HepG2 (cell line): ENCODE measurements around the gene SYNC. TPM values are rescaled to one million over a fixed set of nuclear protein-coding genes. Genes with fewer than 3 reads are reported as not detected.
A peak's percentile ranks its signal among the peaks of the same experiment; 100 is the strongest.

Experiments used
- ELK4 ChIP-seq: sonication (generic); formaldehyde crosslinking; IDR thresholded peaks from 2 replicates; pipeline ENCODE4 v1.9.0; 2021; ENCODE audit warnings: missing genetic modification reagents, borderline replicate concordance
- ETV6 ChIP-seq: sonication (generic); formaldehyde crosslinking; conservative IDR thresholded peaks from 2 replicates; pipeline ENCODE4 v1.4.0; 2020; ENCODE audit warnings: missing genetic modification reagents
- GLMP ChIP-seq: sonication (generic); formaldehyde crosslinking; IDR thresholded peaks from 2 replicates; pipeline ENCODE4 v1.9.0; 2021; ENCODE audit warnings: missing genetic modification reagents, mild to moderate bottlenecking, borderline replicate concordance
- IRF9 ChIP-seq: sonication (generic); formaldehyde crosslinking; IDR thresholded peaks from 2 replicates; pipeline ENCODE4 v1.8.0; 2022; ENCODE audit warnings: missing genetic modification reagents, mild to moderate bottlenecking, borderline replicate concordance
- KDM6A ChIP-seq: IDR thresholded peaks from 2 replicates; pipeline ENCODE4 v1.6.1; 2016; ENCODE audit warnings: low read depth
- KMT2A ChIP-seq: sonication (generic); formaldehyde crosslinking; IDR thresholded peaks from 2 replicates; pipeline ENCODE4 v1.4.0; 2020; ENCODE audit warnings: missing genetic modification reagents
- MED1 ChIP-seq: sonication (generic); formaldehyde crosslinking; IDR thresholded peaks from 2 replicates; pipeline ENCODE4 v1.4.0; 2020; ENCODE audit warnings: missing genetic modification reagents
- MEIS2 ChIP-seq: sonication (generic); formaldehyde crosslinking; IDR thresholded peaks from 2 replicates; pipeline ENCODE4 v1.9.0; 2021; ENCODE audit warnings: mild to moderate bottlenecking, missing genetic modification reagents
- MTA1 ChIP-seq: sonication (generic); formaldehyde crosslinking; IDR thresholded peaks from 2 replicates; pipeline ENCODE4 v1.4.0; 2020; ENCODE audit warnings: missing genetic modification reagents, mild to moderate bottlenecking, borderline replicate concordance
- NCOR1 ChIP-seq: fragments of 200-600 bp; sonication (generic); IDR thresholded peaks from 2 replicates; pipeline ENCODE4 v1.7.0; 2017; ENCODE audit warnings: antibody characterized with exemption, low read length, borderline replicate concordance
- NFKB2 ChIP-seq: sonication (generic); formaldehyde crosslinking; IDR thresholded peaks from 2 replicates; pipeline ENCODE4 v1.4.0; 2020; ENCODE audit warnings: missing genetic modification reagents, borderline replicate concordance
- NR0B2 ChIP-seq: sonication (generic); formaldehyde crosslinking; IDR thresholded peaks from 2 replicates; pipeline ENCODE4 v1.4.0; 2020; ENCODE audit warnings: mild to moderate bottlenecking, missing genetic modification reagents
- PITX1 ChIP-seq: sonication (generic); formaldehyde crosslinking; IDR thresholded peaks from 2 replicates; pipeline ENCODE4 v1.5.1; 2020; ENCODE audit warnings: mild to moderate bottlenecking, missing genetic modification reagents
- RARG ChIP-seq: sonication (generic); formaldehyde crosslinking; IDR thresholded peaks from 2 replicates; pipeline ENCODE4 v1.4.0; 2020; ENCODE audit warnings: low read depth, mild to moderate bottlenecking, missing genetic modification reagents
- RFXANK ChIP-seq: IDR thresholded peaks from 2 replicates; pipeline ENCODE4 v1.6.1; 2016
- RNF2 ChIP-seq: fragments of 450-650 bp; conservative IDR thresholded peaks from 2 replicates; pipeline ENCODE4 v1.6.1; 2016; ENCODE audit warnings: low read depth
- SETDB1 ChIP-seq: sonication (generic); formaldehyde crosslinking; IDR thresholded peaks from 2 replicates; pipeline ENCODE4 v1.5.1; 2020; ENCODE audit warnings: missing genetic modification reagents, mild to moderate bottlenecking, borderline replicate concordance
- SIX4 ChIP-seq: sonication (generic); formaldehyde crosslinking; IDR thresholded peaks from 2 replicates; pipeline ENCODE4 v1.4.0; 2020; ENCODE audit warnings: missing genetic modification reagents
- SMAD3 ChIP-seq: sonication (generic); formaldehyde crosslinking; IDR thresholded peaks from 2 replicates; pipeline ENCODE4 v1.4.0; 2020; ENCODE audit warnings: missing genetic modification reagents
- SUZ12 ChIP-seq: fragments of 150-350 bp; IDR thresholded peaks from 2 replicates; pipeline ENCODE4 v1.6.1; 2014; ENCODE audit warnings: low read depth, low read length
- ZNF552 ChIP-seq: sonication (generic); formaldehyde crosslinking; IDR thresholded peaks from 2 replicates; pipeline ENCODE4 v1.9.0; 2022; ENCODE audit warnings: missing genetic modification reagents, mild to moderate bottlenecking, borderline replicate concordance
- ZNF709 ChIP-seq: sonication (generic); formaldehyde crosslinking; IDR thresholded peaks from 2 replicates; pipeline ENCODE4 v1.5.0; 2020; ENCODE audit warnings: mild to moderate bottlenecking, missing genetic modification reagents
- ZNF749 ChIP-seq: sonication (generic); formaldehyde crosslinking; IDR thresholded peaks from 2 replicates; pipeline ENCODE4 v1.8.0; 2022; ENCODE audit warnings: mild to moderate bottlenecking, missing genetic modification reagents, moderate library complexity, borderline replicate concordance
- ZNF775 ChIP-seq: sonication (generic); formaldehyde crosslinking; IDR thresholded peaks from 2 replicates; pipeline ENCODE4 v1.4.0; 2020; ENCODE audit warnings: missing genetic modification reagents, mild to moderate bottlenecking, moderate library complexity, borderline replicate concordance
- ZNF816 ChIP-seq: sonication (generic); formaldehyde crosslinking; IDR thresholded peaks from 2 replicates; pipeline ENCODE4 v1.8.0; 2022; ENCODE audit warnings: missing genetic modification reagents, mild to moderate bottlenecking, borderline replicate concordance
- ZSCAN29 ChIP-seq: sonication (generic); formaldehyde crosslinking; conservative IDR thresholded peaks from 2 replicates; pipeline ENCODE4 v1.4.0; 2020; ENCODE audit warnings: mild to moderate bottlenecking, missing genetic modification reagents
- ZSCAN30 ChIP-seq: sonication (generic); formaldehyde crosslinking; IDR thresholded peaks from 2 replicates; pipeline ENCODE4 v1.5.0; 2020; ENCODE audit warnings: mild to moderate bottlenecking, missing genetic modification reagents
- polyA plus RNA-seq, 8 experiments: library from polyadenylated mRNA; depleted of rRNA in 3 of 8; stranded (reverse) in 7 of 8; unstranded in 1 of 8; fragments of >200 nt; fragmentation: Illumina TruSeq in 4 of 8; extraction: Trizol in 4 of 8; gene quantifications; 2 replicates each; pipeline versions ENCODE4 v1.2.1 to v1.2.3, GENCODE V29; 2011 to 2016; ENCODE audit warnings: low read depth in 4 of 8, missing spikeins in 1 of 8, mixed read lengths in 1 of 8; ENCODE audit not compliant: insufficient read depth in 1 of 8
- total RNA-seq, 5 experiments: library from RNA; depleted of rRNA; stranded (reverse); fragments of >200 nt; fragmentation: Illumina TruSeq; extraction: Trizol; gene quantifications; 2 replicates each; pipeline ENCODE4 v1.2.3, GENCODE V29; 2016; ENCODE audit warnings: low read depth in 1 of 5

Gene SYNC
- total and polyA plus RNA-seq, 2 of the 13 experiments (the other 11 are each of a cell fraction or from before 2014, with no cell fraction given): 2.4 to 5.4 TPM

- TF ChIP-seq IRF9 (CRISPR knock-in tag) (peak; percentile 56; the same call in 1 of the 2 replicates), PITX1 (CRISPR knock-in tag) (peak; percentile 73), NR0B2 (CRISPR knock-in tag) (no peak), ZSCAN29 (no peak), ZNF775 (CRISPR knock-in tag) (no peak), MTA1 (CRISPR knock-in tag) (no peak), ZNF749 (CRISPR knock-in tag) (no peak), ZNF816 (no peak), RFXANK (CRISPR knock-in tag) (peak; percentile 42; the same call in 1 of the 2 replicates), SMAD3 (CRISPR knock-in tag) (no peak; the same call in 1 of the 2 replicates), ZNF709 (CRISPR knock-in tag) (no peak; the same call in 1 of the 2 replicates), NFKB2 (no peak), ZNF552 (CRISPR knock-in tag) (no peak), GLMP (CRISPR knock-in tag) (no peak), MED1 (CRISPR knock-in tag) (no peak; the same call in 1 of the 2 replicates), ETV6 (CRISPR knock-in tag) (no peak), ZSCAN30 (CRISPR knock-in tag) (no peak), RARG (CRISPR knock-in tag) (no peak), KMT2A (CRISPR knock-in tag) (peak; percentile 1; the same call in 1 of the 2 replicates), SIX4 (no peak), KDM6A (CRISPR knock-in tag) (no peak), MEIS2 (CRISPR knock-in tag) (no peak), SETDB1 (CRISPR knock-in tag) (no peak), SUZ12 (no peak), RNF2 (no peak), NCOR1 (no peak), ELK4 (no peak)
These were observed 52.3 kb downstream of the SYNC start, which contains the start of gene ZBTB8OS (continued) for GRCh38 chr1:32650248-32650751.
